Fibroblast of skin of left quadriceps (primary cell): Measurements from ENCODE around the gene PTBP3.

Experiments
- DNase-seq, 2 experiments: peaks; one replicate each; pipeline ENCODE4 v3.0.0-alpha.2; 2013; ENCODE audit warnings: low read depth in 2 of 2

PTBP3 gene

DNA sequence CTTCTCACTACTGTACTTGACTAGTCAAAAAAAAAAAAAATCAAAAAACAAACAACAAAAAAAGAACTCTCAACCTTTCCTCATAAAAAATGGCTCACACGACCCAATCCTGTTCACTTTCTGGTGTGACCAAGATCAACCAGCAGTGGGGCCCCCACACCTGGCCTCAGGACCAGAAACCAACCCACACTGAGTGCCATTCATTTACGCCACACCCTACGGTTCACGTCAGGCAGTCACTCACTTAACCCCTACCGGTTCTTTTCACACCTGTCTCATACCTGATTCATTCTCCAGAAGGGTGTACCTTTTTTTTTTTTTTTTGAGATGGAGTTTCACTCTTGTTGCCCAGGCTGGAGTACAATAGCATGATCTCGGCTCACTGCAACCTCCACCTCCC is 164.1 kb downstream of the PTBP3 start:
- DNase-seq, result no peak

DNA sequence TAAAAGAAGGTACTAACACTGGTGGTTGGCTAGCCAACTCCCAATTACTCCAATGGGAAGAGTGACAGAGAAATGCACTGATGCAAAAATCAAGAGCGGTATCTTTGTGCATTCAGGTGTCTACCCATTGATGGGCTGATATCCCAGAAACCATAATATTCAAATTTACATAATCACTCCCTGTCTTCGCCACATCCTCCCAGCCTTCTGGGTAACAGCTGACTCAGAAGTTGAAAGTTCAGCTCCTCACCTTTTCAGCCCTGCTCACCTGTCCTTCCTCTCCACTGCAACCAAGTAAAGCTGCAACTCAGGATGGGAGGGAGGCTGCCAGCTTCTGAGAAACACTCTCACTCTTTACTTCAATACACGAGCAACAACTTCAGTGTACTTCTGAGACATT is 165.2 kb downstream of the PTBP3 start:
- DNase-seq, result no peak
